Fibroblast of the aortic adventitia (primary cell): ENCODE results near the gene PIM2. TPM values are rescaled to one million over a fixed set of nuclear protein-coding genes. Genes with fewer than 3 reads are reported as not detected.
A peak's percentile ranks its signal among the peaks of the same experiment; 100 is the strongest.
"Not testable (repeated sequence)": the region's sequence is repeated elsewhere in the genome, so short reads cannot be mapped to it uniquely, and the experiment has no call there.

ENCODE experiments used
- DNase-seq: peaks from one replicate; pipeline ENCODE4 v3.0.0-alpha.2; 2010; ENCODE audit warnings: low read depth
- H3K4me3 ChIP-seq: 2 replicates; pipeline ENCODE4 v1.5.1; 2011; ENCODE audit warnings: low read depth, mild to moderate bottlenecking, control low read depth, low read length, moderate library complexity
- total RNA-seq: library from RNA; depleted of rRNA; stranded (reverse); fragments of >200 nt; gene quantifications from 2 replicates; pipeline ENCODE4 v1.2.3, GENCODE V29; 2012; ENCODE audit warnings: low replicate concordance
- TF ChIP-seq, protein P1 (sequence below): IDR thresholded peaks from 2 replicates; pipeline ENCODE4 v1.5.1; 2011; ENCODE audit warnings: mild to moderate bottlenecking, low read length, control low read depth, inconsistent platforms; ENCODE audit not compliant: insufficient read depth

PIM2 gene
- total RNA-seq, 1 donor = 5.0 TPM

GRCh38 chrX:48892896-48893295, 25.9 kb downstream of the PIM2 start:
- TF ChIP-seq, protein P1, sequence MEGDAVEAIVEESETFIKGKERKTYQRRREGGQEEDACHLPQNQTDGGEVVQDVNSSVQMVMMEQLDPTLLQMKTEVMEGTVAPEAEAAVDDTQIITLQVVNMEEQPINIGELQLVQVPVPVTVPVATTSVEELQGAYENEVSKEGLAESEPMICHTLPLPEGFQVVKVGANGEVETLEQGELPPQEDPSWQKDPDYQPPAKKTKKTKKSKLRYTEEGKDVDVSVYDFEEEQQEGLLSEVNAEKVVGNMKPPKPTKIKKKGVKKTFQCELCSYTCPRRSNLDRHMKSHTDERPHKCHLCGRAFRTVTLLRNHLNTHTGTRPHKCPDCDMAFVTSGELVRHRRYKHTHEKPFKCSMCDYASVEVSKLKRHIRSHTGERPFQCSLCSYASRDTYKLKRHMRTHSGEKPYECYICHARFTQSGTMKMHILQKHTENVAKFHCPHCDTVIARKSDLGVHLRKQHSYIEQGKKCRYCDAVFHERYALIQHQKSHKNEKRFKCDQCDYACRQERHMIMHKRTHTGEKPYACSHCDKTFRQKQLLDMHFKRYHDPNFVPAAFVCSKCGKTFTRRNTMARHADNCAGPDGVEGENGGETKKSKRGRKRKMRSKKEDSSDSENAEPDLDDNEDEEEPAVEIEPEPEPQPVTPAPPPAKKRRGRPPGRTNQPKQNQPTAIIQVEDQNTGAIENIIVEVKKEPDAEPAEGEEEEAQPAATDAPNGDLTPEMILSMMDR = no peak
- DNase-seq = no peak
- no peak overlapping the region for H3K4me3 ChIP-seq

- TF ChIP-seq, protein P1 = peak; percentile 54
- peak overlapping the region; percentile 58 for H3K4me3 ChIP-seq
- peak; percentile 75 for DNase-seq
These were observed 27.2 kb downstream of the PIM2 start for GRCh38 chrX:48891402-48892288.

GRCh38 chrX:48890934-48891401, 27.9 kb downstream of the PIM2 start:
- peak overlapping the region; percentile 58 for H3K4me3 ChIP-seq
- no peak for DNase-seq
- TF ChIP-seq, protein P1 = no peak

DNA sequence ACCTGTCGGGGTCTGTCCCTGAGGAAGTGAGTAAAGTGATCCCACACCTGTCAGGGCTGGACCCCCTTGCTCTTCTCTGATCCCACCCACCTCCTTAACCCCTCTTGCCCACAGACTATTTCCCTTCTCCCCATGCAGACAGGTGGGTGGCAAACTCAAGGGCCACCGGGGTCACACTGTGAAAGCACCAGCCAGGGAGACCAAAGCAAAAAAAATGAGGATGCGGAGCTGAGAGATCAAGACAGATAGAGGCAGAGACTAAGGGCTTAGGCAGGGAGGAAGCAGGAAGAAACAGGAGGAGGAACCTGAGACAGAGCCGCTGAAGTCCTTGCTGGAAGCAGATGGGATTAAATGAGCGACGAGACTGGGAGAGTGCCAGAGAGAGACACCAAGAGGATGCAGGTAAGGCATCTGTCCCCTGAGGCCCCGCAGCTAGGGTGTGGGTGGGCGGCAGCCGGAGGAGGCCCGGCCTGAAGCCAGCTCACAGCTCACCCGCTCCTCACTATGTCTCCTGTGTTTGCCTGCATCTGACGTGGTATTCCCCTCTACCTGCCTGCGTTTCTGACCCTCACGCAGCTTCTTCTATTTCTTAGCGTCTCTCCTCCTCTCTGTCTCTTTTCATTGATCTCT, 28.4 kb downstream of the PIM2 start:
- TF ChIP-seq, protein P1 = no peak
- H3K4me3 ChIP-seq = peak overlapping the region; percentile 58
- no peak for DNase-seq

- H3K4me3 ChIP-seq, DNase-seq: not testable (repeated sequence)
These were observed 32.2 kb downstream of the PIM2 start for GRCh38 chrX:48886586-48886985.

- no peak overlapping the region for H3K4me3 ChIP-seq
- no peak for DNase-seq
- TF ChIP-seq, protein P1 = no peak
These were observed 35.1 kb downstream of the PIM2 start for GRCh38 chrX:48883729-48884128.

GRCh38 chrX:48876944-48877343, 41.9 kb downstream of the PIM2 start:
- not testable (repeated sequence) for DNase-seq, H3K4me3 ChIP-seq

DNA sequence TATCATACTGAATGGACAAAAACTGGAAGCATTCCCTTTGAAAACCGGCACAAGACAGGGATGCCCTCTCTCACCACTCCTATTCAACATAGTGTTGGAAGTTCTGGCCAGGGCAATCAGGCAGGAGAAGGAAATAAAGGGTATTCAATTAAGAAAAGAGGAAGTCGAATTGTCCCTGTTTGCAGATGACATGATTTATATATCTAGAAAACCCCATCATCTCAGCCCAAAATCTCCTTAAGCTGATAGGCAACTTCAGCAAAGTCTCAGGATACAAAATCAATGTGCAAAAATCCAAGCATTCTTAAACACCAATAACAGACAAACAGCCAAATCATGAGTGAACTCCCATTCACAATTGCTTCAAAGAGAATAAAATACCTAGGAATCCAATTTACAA, 46.8 kb downstream of the PIM2 start:
- H3K4me3 ChIP-seq, DNase-seq: not testable (repeated sequence)
